Ecto neural progenitor cell (in vitro differentiated cells): Measurements from ENCODE around the gene EAPP.
"Not testable (repeated sequence)": the region's sequence is repeated elsewhere in the genome, so short reads cannot be mapped to it uniquely, and the experiment has no call there.

Experiments
- DNase-seq: peaks from one replicate; pipeline ENCODE4 v3.0.0-alpha.2; 2018; ENCODE audit warnings: low spot score

EAPP gene, protein sequence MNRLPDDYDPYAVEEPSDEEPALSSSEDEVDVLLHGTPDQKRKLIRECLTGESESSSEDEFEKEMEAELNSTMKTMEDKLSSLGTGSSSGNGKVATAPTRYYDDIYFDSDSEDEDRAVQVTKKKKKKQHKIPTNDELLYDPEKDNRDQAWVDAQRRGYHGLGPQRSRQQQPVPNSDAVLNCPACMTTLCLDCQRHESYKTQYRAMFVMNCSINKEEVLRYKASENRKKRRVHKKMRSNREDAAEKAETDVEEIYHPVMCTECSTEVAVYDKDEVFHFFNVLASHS

DNA sequence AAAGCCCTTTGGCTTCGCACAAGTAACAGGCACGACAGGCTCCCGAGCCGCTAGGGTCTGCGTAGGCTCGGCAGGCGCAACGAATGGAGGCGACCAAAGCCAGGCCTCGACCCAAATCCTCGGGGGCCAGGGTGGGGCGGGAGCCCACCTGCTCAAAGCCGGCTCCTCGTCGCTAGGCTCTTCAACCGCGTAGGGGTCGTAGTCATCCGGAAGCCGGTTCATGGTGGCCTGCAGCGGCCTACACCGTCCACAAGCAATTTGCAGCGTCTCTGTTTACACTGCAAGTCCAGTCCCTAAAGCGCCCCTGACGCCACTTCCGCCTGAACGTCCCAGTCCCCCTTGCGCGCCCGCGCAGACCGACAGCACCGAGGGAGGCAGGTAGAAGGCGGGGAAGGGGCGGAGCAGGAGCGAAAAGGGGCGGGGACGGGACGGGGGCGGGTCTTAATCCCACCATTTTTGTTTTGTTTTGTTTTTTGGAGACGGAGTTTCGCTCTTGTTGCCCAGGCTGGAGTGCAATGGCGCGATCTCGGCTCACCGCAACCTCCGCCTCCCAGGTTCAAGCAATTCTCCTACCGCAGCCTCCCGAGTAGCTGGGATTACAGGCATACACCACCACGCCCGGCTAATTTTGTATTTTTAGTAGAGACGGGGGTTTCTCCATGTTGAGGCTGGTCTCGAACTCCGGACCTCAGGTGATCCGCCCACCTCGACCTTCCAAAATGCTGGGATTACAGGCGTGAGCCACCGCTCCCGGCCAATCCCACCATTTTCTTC is at the start of gene EAPP:
Gene EAPP, minus strand, starts transcription at position 295 of the 774 bp plus-strand sequence. Its CDS starts 73 bp downstream, at position 222.
- peak; percentile 98 for DNase-seq

DNA sequence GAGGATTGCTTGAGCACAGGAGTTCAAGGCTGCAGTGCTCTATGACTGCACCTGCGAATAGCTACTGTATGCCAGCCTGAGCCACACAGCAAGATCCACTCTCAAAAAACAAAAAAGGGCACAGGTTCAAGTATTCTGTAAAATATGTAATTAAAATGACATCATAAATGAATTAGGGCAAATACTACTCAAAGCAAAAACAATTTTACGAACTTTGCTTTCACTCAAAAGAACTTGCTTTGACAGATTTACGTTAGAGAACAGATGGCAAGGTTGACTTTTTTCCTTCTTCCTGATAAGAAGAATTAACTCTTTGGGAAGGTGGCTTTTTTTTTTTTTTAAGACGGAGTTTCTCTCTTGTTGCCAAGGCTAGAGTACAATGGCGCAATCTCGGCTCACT is 44.0 kb upstream of the EAPP start:
- no peak for DNase-seq

DNA sequence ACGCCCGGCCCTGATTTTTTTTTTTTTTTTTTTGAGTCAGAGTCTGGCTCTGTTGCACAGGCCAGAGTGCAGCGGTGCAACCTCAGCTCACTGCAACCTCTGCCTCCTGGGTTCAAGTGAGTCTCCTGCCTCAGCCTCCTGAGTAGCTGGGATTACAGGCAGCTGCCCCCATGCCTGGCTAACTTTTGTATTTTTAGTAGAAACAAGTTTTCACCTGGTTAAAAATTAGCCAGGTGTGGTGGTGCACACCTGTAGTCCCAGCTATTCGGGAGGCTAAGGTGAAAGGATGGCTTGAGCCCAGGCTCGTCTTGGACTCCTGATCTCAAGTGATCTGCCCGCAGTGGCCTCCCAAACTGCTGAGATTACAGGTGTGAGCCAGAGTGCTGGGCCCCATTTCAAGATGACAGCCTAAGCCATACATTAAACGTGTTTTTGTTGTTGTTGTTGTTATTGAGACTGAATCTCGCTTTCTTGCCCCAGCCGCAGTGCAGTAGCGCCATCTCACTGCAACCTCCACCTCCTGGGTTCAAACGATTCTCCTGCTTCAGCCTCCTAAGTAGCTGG is 42.7 kb upstream of the EAPP start:
- no peak for DNase-seq

DNA sequence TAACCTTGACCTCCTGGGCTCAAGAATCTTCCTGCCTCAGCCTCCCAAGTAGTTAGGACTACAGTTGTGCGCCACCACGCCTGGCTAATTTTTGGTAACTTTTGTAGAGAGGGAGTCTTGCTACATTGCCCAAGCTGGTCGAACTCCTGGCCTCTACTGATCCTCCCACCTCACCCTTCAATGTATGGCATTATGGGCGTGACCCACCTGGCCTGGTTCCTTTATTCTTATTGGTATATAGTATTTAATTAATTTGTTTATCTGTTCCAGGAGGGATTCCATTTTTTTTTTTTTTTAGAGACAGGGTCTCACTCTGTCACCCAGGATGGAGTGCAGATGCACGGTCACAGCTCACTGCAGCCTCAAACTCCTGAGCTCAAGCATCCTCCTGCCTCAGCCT is 40.9 kb upstream of the EAPP start:
- DNase-seq, result no peak

DNA sequence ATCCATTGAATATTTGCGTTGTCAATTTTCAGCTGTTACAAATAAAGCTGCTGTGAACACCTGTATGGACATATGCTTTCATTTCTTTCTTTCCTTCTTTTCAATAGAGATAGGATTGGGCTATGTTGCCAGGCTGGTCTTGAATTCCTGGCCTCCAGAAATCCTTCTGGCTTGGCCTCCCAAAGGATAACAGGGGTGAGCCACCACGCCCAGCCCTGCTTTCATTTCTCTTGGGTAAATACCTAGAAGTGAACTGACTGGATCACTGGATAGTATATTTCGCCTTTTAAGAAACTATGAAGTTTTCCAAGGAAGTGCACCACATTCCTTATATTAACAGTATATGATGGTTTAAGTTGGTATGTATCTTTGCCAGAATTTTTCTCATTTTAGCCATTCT is 32.3 kb upstream of the EAPP start:
- no peak for DNase-seq

DNA sequence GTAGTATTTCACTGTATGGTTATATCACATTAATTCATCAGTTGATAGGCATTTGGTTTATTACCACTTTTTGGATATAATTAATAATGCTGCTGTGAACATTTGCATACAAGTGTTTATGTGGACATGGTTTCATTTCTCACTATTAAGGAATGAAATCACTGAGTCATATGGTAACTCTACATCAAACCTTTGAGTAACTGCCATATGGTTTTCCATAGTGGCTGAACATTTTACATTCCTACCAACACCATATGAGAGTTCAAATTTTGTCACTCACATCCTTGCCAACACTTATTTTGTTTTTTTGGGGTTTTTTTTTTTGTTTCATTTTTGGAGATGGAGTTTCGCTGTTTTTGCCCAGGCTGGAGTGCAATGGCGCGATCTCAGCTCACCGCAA is 30.2 kb upstream of the EAPP start:
- DNase-seq, result no peak

DNA sequence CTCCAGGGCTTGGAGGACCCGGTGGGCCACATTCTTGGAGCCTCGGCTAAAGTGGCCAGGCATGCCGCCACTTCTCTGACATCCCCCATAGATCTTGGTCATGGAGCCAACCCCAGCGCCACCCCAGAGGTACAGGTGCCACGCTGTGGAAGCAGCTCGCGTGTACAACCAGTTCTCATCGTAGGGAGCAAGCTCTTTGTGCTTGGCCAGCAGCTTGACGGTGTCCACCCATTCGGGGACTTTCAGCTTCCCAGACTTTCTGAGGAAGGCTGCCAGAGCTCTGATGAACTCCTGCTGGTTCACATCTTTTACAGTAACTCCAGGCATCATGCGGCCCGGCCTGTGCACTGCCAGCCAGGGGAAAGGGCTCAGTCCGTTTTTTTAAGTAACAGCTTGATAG is 29.3 kb upstream of the EAPP start:
- no peak for DNase-seq

DNA sequence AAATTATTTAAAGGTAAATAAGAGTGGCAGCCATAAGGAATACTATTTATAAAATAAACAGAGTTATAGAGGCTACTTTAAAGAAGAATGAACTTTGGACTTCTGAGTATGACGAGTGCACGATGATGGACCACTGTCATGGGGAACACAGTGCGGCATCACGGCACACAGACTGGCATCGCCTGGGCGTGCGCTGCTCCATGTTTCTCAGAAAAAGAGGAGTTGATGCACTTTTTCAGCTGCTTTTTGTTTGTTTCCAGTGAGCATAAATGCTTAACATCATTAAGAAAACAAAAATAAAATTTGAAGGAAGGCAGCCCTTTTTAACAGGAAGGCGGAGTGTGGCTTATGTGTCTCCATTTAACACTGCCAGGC is 23.3 kb upstream of the EAPP start:
- DNase-seq, result no peak

DNA sequence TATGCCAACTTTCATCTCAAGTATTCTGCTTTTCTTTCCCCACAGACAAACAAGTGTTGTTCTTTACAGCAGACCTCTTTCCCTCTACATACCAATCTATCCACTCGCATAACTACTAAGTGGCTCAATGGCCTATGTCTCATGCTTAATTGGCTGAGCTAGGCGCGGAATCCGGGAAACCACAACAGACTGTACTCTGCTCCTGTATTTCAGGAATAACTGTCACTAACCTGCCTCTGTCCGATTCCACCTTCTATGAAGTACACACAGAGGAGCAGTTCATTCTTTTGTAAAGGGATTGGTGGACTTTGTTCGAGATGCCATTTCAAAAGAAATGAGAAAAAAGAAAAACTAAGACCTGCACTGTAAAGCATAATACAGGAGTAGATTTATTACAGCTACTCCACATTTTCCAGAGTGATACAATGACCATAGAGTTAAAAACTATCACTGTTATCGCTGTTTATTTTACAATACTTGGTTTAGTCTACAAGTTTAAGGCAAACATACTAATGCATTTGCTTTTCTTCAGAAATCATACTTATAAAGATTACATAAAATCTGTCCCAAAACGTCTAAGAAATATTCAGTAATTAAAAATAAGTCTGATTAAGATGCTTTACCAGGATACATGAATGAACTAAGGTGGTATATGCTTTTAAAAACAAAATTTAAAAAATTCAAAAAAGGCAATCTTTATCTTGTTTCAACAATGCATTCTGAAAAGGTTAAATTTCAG is 22.7 kb upstream of the EAPP start:
- DNase-seq, result not testable (repeated sequence)

DNA sequence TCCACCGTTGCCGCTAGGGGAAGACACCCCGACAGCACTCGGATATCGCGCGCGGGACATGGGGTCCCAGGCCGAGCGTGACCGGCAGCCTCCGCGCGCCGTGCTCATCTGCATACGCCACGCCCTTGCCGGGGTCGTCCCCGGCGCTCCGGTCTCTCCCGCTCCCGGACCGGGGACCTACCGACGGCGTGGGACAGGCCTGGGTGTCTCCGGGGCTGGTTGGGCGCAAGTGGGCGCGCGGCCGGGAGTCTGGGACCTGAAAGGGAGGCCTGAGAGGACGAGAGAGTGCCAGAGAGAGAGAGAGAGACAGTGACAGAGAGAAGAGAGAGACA is 17.0 kb upstream of the EAPP start:
- not testable (repeated sequence) for DNase-seq

DNA sequence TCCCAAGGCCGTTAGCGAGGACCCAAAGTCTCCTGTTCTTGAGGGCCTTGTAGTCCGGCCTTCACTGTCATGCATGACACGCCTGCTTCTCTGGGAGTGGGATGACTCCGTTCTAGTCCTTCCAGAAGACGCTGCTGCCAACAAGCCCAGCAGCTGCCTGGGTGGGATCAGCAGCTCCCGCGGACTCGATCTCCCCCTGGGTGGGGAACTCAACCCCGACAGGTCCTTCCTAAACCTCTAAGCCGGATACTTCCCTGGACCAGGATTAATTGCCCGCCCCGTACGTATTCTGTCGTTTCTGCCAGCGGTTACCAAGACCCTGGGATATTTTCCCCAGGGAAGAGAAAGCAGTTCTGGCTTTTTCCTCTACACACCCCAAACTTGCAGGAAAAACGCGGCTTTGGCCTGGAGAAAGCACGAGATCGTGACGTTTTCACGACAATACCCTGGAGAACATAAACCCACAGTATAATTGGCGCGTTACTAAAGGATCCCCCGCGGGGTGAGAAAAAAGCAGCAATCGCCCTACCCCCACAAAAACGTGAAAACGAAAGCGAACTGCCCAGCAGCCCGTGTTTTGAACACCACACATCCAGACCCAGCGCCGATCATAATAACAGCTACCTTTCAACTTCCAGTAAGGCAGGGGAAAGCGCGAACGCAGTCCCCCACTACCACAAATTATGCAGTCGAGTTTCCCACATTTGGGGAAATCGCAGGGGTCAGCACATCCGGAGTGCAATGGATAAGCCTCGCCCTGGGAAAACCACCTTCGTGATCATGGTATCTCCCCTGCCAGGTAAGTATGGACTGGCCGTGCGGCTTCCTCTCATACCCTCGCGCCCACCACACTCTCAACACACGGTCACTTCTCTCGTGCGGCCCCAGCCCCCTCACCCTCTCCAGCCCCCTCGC is 16.3 kb upstream of the EAPP start:
- not testable (repeated sequence) for DNase-seq

DNA sequence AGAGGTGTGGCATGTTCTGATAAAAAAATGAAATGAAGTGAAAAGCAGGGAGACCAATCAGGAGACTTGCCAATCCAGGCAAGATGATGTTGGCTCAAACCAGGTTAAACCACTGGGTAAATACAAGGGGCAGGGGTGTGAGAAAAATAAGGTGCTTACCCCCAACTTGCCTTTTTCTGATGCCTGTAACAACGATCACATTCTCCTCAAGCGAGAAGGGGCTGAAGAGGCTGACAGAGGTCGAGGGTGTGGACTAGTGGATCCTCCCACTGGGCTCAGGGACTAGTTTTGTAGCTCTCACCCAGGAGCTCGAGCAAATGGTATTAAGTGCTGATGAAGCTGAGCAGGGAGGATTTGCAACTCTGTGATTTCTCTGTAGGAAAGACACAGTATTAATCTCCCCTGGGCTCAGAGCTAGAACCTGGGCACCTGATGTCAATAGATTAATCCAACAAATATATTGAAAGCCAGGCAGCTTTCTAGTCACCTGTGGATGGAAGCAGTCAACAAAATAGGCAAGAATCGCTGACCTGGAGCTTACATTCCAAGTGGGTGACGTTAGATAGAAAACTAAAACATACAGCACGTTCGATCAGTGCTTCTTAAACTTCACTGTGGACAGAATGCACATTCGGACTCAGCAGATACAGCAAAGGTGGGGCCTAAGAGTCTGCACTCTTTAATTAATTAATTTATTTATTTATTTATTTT is 15.2 kb upstream of the EAPP start:
- DNase-seq, result peak; percentile 48

DNA sequence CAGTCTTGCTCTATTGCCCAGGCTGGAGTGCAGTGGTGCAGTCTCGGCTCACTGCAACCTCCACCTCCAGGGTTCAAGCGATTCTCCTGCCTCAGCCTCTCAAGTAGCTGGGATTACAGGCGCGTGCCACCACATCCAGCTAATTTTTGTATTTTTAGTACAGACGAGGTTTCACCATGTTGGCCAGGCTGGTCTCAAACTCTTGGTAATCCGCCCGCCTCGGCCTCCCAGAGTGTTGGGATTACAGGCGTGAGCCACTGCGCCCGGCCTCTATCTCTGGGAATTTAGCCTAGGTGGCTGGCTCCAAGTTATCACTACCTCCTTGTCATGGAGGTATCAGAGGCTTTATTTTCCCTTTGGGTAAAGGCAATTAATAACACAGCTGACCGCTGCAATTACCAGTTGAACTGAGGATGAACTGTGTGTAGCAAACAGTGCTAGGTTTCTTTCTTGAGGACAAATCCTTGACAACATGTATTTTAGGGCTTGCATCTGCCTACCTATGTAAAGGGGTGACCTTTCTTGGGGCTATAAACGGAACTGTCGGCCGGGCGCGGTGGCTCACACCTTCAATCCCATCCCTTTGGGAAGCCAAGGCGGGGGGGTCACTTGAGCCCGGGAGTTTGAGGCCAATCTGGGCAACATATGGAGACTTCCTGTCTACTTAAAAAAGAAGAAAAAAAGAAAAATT is 9.9 kb upstream of the EAPP start:
- not testable (repeated sequence) for DNase-seq

DNA sequence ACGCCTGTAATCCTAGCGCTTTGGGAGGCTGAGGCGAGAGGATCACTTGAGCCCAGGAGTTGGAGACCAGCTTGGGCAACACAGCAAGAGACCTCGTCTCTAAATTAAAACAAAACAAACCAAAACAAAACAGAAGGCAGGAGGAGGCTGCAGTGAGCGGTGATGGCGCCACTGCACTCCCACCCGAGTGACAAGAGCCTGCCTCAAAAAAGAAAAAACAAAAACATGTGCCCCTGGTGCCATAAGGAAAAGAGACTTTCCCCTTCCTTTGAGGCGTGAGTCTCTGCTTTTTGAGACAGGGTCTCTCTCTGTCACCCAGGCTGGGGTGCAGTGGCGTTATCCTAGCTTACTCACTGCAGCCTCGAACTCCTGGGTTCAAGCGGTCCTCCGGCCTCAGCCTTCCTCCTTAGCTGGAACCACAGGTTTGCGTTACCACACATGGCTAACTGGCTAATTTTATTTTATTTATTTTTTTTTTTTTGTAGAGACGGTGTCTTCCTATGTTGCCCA is 9.0 kb upstream of the EAPP start:
- DNase-seq, result no peak

DNA sequence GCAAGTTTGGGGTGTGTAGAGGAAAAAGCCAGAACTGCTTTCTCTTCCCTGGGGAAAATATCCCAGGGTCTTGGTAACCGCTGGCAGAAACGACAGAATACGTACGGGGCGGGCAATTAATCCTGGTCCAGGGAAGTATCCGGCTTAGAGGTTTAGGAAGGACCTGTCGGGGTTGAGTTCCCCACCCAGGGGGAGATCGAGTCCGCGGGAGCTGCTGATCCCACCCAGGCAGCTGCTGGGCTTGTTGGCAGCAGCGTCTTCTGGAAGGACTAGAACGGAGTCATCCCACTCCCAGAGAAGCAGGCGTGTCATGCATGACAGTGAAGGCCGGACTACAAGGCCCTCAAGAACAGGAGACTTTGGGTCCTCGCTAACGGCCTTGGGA is 7.6 kb upstream of the EAPP start:
- DNase-seq, result not testable (repeated sequence)

DNA sequence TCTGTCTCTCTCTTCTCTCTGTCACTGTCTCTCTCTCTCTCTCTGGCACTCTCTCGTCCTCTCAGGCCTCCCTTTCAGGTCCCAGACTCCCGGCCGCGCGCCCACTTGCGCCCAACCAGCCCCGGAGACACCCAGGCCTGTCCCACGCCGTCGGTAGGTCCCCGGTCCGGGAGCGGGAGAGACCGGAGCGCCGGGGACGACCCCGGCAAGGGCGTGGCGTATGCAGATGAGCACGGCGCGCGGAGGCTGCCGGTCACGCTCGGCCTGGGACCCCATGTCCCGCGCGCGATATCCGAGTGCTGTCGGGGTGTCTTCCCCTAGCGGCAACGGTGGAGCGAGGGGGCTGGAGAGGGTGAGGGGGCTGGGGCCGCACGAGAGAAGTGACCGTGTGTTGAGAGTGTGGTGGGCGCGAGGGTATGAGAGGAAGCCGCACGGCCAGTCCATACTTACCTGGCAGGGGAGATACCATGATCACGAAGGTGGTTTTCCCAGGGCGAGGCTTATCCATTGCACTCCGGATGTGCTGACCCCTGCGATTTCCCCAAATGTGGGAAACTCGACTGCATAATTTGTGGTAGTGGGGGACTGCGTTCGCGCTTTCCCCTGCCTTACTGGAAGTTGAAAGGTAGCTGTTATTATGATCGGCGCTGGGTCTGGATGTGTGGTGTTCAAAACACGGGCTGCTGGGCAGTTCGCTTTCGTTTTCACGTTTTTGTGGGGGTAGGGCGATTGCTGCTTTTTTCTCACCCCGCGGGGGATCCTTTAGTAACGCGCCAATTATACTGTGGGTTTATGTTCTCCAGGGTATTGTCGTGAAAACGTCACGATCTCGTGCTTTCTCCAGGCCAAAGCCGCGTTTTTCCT is 7.0 kb upstream of the EAPP start:
- DNase-seq, result not testable (repeated sequence)

DNA sequence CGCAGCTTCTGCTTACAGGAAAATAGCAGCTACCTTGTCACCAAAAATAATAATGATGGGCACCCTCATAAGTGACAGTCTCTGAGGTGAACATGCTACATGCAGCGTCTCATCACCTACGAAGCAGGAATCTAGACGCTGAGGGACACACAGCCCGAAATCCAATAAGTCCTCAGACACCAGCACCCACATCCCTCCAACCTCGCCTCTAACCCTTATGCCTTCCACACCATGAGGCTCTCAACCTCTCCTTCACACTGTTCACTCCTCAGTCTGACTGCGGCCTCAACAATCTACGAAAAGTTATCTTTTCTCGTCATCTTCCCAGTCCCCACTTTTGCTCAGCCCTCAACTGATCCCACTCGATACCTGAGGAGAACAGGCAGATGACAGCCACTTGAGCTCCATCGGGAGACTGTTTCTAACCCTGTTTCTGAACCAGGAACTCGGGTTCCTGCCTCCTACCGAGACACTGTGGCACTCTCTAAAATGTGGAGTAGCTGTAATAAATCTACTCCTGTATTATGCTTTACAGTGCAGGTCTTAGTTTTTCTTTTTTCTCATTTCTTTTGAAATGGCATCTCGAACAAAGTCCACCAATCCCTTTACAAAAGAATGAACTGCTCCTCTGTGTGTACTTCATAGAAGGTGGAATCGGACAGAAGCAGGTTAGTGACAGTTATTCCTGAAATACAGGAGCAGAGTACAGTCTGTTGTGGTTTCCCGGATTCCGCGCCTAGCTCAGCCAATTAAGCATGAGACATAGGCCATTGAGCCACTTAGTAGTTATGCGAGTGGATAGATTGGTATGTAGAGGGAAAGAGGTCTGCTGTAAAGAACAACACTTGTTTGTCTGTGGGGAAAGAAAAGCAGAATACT is 919 bp upstream of the EAPP start:
- peak; percentile 41 for DNase-seq

DNA sequence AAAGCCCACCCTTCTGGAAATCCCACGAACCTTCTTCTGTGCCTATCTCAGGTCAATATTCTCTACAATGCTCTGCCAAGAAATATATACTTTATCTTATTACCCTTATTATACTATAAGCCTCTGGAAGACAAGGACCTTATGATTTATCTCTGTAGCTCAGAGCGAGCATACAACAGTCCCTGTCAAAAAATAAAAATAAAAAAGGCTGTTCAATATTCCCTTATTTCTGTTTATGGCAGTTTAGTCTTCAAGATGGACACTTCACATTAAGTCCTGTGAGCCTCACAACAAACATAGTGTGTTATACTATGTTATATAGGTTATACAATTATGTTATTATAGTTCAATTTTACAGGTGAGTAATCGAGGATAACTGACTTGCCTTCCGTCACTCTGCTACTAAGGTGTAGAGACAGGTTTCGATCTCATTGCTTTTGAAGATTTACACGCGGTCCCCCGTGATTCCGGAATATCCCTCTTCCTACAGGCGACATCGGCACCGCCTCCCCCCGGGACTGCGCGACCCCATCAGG is 562 bp downstream of the EAPP start:
- DNase-seq, result no peak
